IMR-90 (cell line): ENCODE data around the gene AHI1. TPM values are rescaled to one million over a fixed set of nuclear protein-coding genes. Genes with fewer than 3 reads are reported as not detected.

Experiments
- ATAC-seq: fragments of 200-7000 bp; cut with Tn5 transposase; 2 replicates; pipeline ENCODE4 v1.9.1; 2020; ENCODE audit warnings: low read depth, mild to moderate bottlenecking, moderate library complexity
- BruUV-seq: library from RNA; stranded (reverse); fragments of 400-500 nt; replicated peaks from 2 replicates; lab custom pipeline; 2021; lab: Mats Ljungman, UMichigan
- CTCF ChIA-PET: fragments of 300-600 bp; formaldehyde crosslinking; extraction: SDS; loops from one replicate; lab custom pipeline; 2021; ENCODE audit warnings: antibody characterized with exemption; lab: Yijun Ruan, JAX
- POLR2A ChIA-PET: fragments of 300-600 bp; sonication (Branson Sonifier 250); formaldehyde crosslinking; loops from one replicate; lab custom pipeline; 2022; ENCODE audit warnings: antibody characterized with exemption; ENCODE audit not compliant: unreplicated experiment; lab: Charles Lee
- DNase-seq: peaks from one replicate; pipeline ENCODE4 v3.0.0; 2013
- H2AFZ ChIP-seq: replicated peaks from 2 replicates; pipeline ENCODE3; 2013; ENCODE audit warnings: low read length, mild to moderate bottlenecking; ENCODE audit not compliant: poor library complexity
- H2AK5ac ChIP-seq: 2 replicates; pipeline ENCODE4 v1.6.1; 2013; ENCODE audit warnings: low read depth, low read length, inconsistent platforms
- H2AK9ac ChIP-seq: replicated peaks from 2 replicates; pipeline ENCODE3; 2013; ENCODE audit warnings: mild to moderate bottlenecking, low read depth, low read length, moderate library complexity; ENCODE audit not compliant: poor library complexity
- H2BK120ac ChIP-seq: 2 replicates; pipeline ENCODE4 v1.6.1; 2013; ENCODE audit warnings: low read depth, low read length, inconsistent platforms
- H2BK15ac ChIP-seq: 3 replicates; pipeline ENCODE4 v1.6.1; 2013; ENCODE audit warnings: low read depth, low read length, inconsistent platforms
- H2BK20ac ChIP-seq: 2 replicates; pipeline ENCODE4 v1.6.1; 2013; ENCODE audit warnings: low read depth, mild to moderate bottlenecking, inconsistent platforms, low read length, moderate library complexity
- H2BK5ac ChIP-seq: 2 replicates; pipeline ENCODE4 v1.6.1; 2013; ENCODE audit warnings: mild to moderate bottlenecking, low read depth, low read length, inconsistent platforms; ENCODE audit not compliant: poor library complexity, severe bottlenecking
- H3K14ac ChIP-seq: replicated peaks from 2 replicates; pipeline ENCODE4 v1.6.1; 2013; ENCODE audit warnings: low read depth, low read length, inconsistent platforms
- H3K18ac ChIP-seq: 2 replicates; pipeline ENCODE4 v1.6.1; 2013; ENCODE audit warnings: low read depth, low read length, control low read depth
- H3K23ac ChIP-seq: 2 replicates; pipeline ENCODE4 v1.6.1; 2013; ENCODE audit warnings: low read depth, low read length, inconsistent platforms
- H3K27ac ChIP-seq: 2 replicates; pipeline ENCODE4 v1.5.1; 2013; ENCODE audit warnings: mild to moderate bottlenecking, control low read depth, low read length; ENCODE audit not compliant: insufficient read depth
- H3K27me3 ChIP-seq: 2 replicates; pipeline ENCODE4 v1.6.1; 2013; ENCODE audit warnings: low read length; ENCODE audit not compliant: control insufficient read depth, insufficient read depth
- H3K36me3 ChIP-seq: 2 replicates; pipeline ENCODE4 v1.6.1; 2013; ENCODE audit warnings: low read length, mixed read lengths; ENCODE audit not compliant: control insufficient read depth, insufficient read depth
- H3K4ac ChIP-seq: 2 replicates; pipeline ENCODE4 v1.6.1; 2013; ENCODE audit warnings: low read depth, low read length, inconsistent platforms
- H3K4me1 ChIP-seq: 2 replicates; pipeline ENCODE4 v1.6.1; 2013; ENCODE audit warnings: low read length, mixed read lengths; ENCODE audit not compliant: control insufficient read depth, insufficient read depth
- H3K4me2 ChIP-seq: 2 replicates; pipeline ENCODE4 v1.6.1; 2013; ENCODE audit warnings: low read depth, mild to moderate bottlenecking, control low read depth, low read length, moderate library complexity
- H3K4me3 ChIP-seq: 2 replicates; pipeline ENCODE4 v1.5.1; 2013; ENCODE audit warnings: low read depth, mild to moderate bottlenecking, control low read depth, low read length, moderate library complexity; ENCODE audit not compliant: insufficient read depth
- H3K56ac ChIP-seq: 2 replicates; pipeline ENCODE4 v1.6.1; 2013; ENCODE audit warnings: low read length, inconsistent platforms; ENCODE audit not compliant: insufficient read depth; ENCODE audit errors: extremely low read depth
- H3K79me1 ChIP-seq, 2 experiments: 2 replicates each; pipeline ENCODE4 v1.6.1; 2013; ENCODE audit warnings: low read length in 2 of 2, inconsistent platforms in 1 of 2, low read depth in 1 of 2
- H3K9ac ChIP-seq: 2 replicates; pipeline ENCODE4 v1.6.1; 2013; ENCODE audit warnings: low read depth, low read length, control low read depth
- H3K9me1 ChIP-seq: 2 replicates; pipeline ENCODE4 v1.6.1; 2013; ENCODE audit warnings: low read length, inconsistent platforms; ENCODE audit not compliant: insufficient read depth
- H3K9me3 ChIP-seq: 2 replicates; pipeline ENCODE4 v1.6.1; 2013; ENCODE audit warnings: low read length; ENCODE audit not compliant: control insufficient read depth, insufficient read depth
- H4K20me1 ChIP-seq: 2 replicates; pipeline ENCODE4 v1.6.1; 2013; ENCODE audit warnings: low read length, inconsistent platforms; ENCODE audit not compliant: insufficient read depth
- H4K5ac ChIP-seq: 2 replicates; pipeline ENCODE4 v1.6.1; 2013; ENCODE audit warnings: mild to moderate bottlenecking, low read depth, low read length, control low read depth
- H4K8ac ChIP-seq, 2 experiments: 2 replicates each; pipeline ENCODE4 v1.6.1; 2013; ENCODE audit warnings: low read depth in 2 of 2, low read length in 2 of 2, control low read depth in 1 of 2, inconsistent platforms in 1 of 2
- H4K91ac ChIP-seq: 2 replicates; pipeline ENCODE4 v1.6.1; 2013; ENCODE audit warnings: low read depth, low read length, inconsistent platforms; ENCODE audit not compliant: insufficient read depth
- BHLHE40 ChIP-seq: fragments of 150-350 bp; IDR thresholded peaks from 2 replicates; pipeline ENCODE4 v1.6.1; 2016; ENCODE audit warnings: mild to moderate bottlenecking, low read depth, low read length
- CEBPB ChIP-seq: IDR thresholded peaks from 2 replicates; pipeline ENCODE4 v1.6.1; 2012; ENCODE audit warnings: low read depth, low read length, improper control_type of control experiment
- CHD1 ChIP-seq: IDR thresholded peaks from 2 replicates; pipeline ENCODE4 v1.6.1; 2012; ENCODE audit warnings: low read depth, low read length, improper control_type of control experiment
- ELK1 ChIP-seq: fragments of 150-350 bp; IDR thresholded peaks from 2 replicates; pipeline ENCODE4 v1.6.1; 2016; ENCODE audit warnings: low read depth, mild to moderate bottlenecking, low read length, moderate library complexity, borderline replicate concordance
- FOS ChIP-seq: fragments of 150-350 bp; IDR thresholded peaks from 2 replicates; pipeline ENCODE4 v1.6.1; 2016; ENCODE audit warnings: low read depth, low read length
- MAFK ChIP-seq: IDR thresholded peaks from 2 replicates; pipeline ENCODE4 v1.6.1; 2012; ENCODE audit warnings: low read depth, low read length, improper control_type of control experiment
- MAZ ChIP-seq: IDR thresholded peaks from 2 replicates; pipeline ENCODE4 v1.6.1; 2012; ENCODE audit warnings: low read depth, mild to moderate bottlenecking, low read length, improper control_type of control experiment, moderate library complexity, borderline replicate concordance
- MXI1 ChIP-seq: IDR thresholded peaks from 2 replicates; pipeline ENCODE4 v1.6.1; 2012; ENCODE audit warnings: low read depth, mild to moderate bottlenecking, low read length, moderate library complexity, borderline replicate concordance
- NFE2L2 ChIP-seq: fragments of 150-350 bp; IDR thresholded peaks from 2 replicates; pipeline ENCODE4 v1.6.1; 2016; ENCODE audit warnings: low read depth, mild to moderate bottlenecking, low read length
- POLR2A ChIP-seq: IDR thresholded peaks from 2 replicates; pipeline ENCODE4 v1.6.1; 2012; ENCODE audit warnings: mild to moderate bottlenecking, low read depth, low read length
- RAD21 ChIP-seq: IDR thresholded peaks from 2 replicates; pipeline ENCODE4 v1.6.1; 2012; ENCODE audit warnings: low read length, improper control_type of control experiment
- RCOR1 ChIP-seq: IDR thresholded peaks from 2 replicates; pipeline ENCODE4 v1.6.1; 2012; ENCODE audit warnings: mild to moderate bottlenecking, low read length, improper control_type of control experiment; ENCODE audit not compliant: insufficient replicate concordance
- RFX5 ChIP-seq: IDR thresholded peaks from 2 replicates; pipeline ENCODE4 v1.8.0; 2012; ENCODE audit warnings: low read depth, mild to moderate bottlenecking, low read length, moderate library complexity
- SMC3 ChIP-seq: fragments of 150-350 bp; IDR thresholded peaks from 2 replicates; pipeline ENCODE4 v1.6.1; 2016; ENCODE audit warnings: low read depth, mild to moderate bottlenecking, antibody characterized with exemption, low read length, moderate library complexity
- WGBS, 2 experiments: methylation state at CpG; one replicate each; pipeline versions ENCODE4 v1.1.5 to v1.1.7; 2013; ENCODE audit warnings: missing lambda C conversion rate in 2 of 2; ENCODE audit not compliant: insufficient read length in 1 of 2; ENCODE audit errors: extremely low coverage in 2 of 2; 5-methylcytosine and 5-hydroxymethylcytosine counted together
- dilution Hi-C: fragments of 300-500 bp; cut with HindIII; formaldehyde crosslinking; loops from one replicate; pipeline ENCODE4 v1.14.3; 2018; ENCODE audit warnings: low sequenced_read_pairs; ENCODE audit not compliant: unreplicated experiment
- in situ Hi-C: fragments of 300-500 bp; cut with MboI; formaldehyde crosslinking; loops from 3 replicates; pipeline ENCODE4 v1.14.3; 2019; ENCODE audit warnings: low sequenced_read_pairs, inconsistent platforms, mixed read lengths
- intact Hi-C: fragments of 100-400 bp; cut with micrococcal nuclease; formaldehyde crosslinking; loops from 2 replicates; pipeline ENCODE4 v1.10.0; 2022
- polyA plus RNA-seq, 3 experiments: library from polyadenylated mRNA; depleted of rRNA; stranded (reverse); fragments of >200 nt; gene quantifications; 2 replicates each; pipeline ENCODE4 v1.2.3, GENCODE V29; 2012; ENCODE audit warnings: low replicate concordance in 1 of 3
- total RNA-seq: library from RNA; depleted of rRNA; stranded (reverse); fragments of >200 nt; gene quantifications from 2 replicates; pipeline ENCODE4 v1.2.3, GENCODE V29; 2012
- TF ChIP-seq, protein P1 (sequence below): conservative IDR thresholded peaks from 2 replicates; pipeline ENCODE4 v1.5.1; 2012; ENCODE audit warnings: mild to moderate bottlenecking, low read depth, low read length, improper control_type of control experiment
- TF ChIP-seq, protein P2 (sequence below): fragments of 150-350 bp; IDR thresholded peaks from 2 replicates; pipeline ENCODE4 v1.6.1; 2017; ENCODE audit warnings: mild to moderate bottlenecking, antibody characterized with exemption, low read length, low read depth

AHI1 gene
- total and polyA plus RNA-seq, 2 of the 4 experiments (the other 2 are of a cell fraction) = 9.5 to 19.4 TPM

DNA sequence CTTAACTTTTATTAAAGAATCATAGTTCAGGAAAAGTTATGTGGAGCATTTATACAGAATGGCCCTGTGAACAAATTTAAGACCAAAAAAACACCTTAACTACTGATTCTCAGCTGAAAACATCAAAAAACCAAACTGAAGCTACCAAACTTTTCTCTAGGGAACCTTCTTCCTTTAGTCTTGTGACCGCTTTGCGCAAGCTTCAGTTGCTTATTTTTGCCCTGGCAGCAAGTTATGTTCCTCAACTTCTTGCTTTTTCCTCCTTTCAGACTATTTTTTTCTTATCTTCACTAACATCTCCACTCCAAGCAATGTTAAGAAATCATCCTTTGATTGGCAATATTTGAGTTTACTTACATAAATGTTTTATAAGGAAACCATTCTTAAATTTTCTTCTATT, 216.3 kb downstream of the AHI1 start:
- intact Hi-C loops = no loop called here
- Histone ChIP-seq H2BK15ac (no peak overlapping the region), H2BK20ac (no peak overlapping the region), H4K20me1 (no peaks in the 10 kb centered on the region), H2AK5ac (no peak overlapping the region), H3K23ac (no peak overlapping the region), H3K4me3 (no peak overlapping the region), H4K91ac (no peak overlapping the region), H3K27ac (no peak overlapping the region), H3K9me3 (no peaks in the 10 kb centered on the region), H4K5ac (no peak overlapping the region), H2AK9ac (no peak overlapping the region), H3K27me3 (no peaks in the 10 kb centered on the region), H3K9ac (no peak overlapping the region), H3K9me1 (no peaks in the 10 kb centered on the region), H3K14ac (no peak overlapping the region), H3K4me2 (no peak overlapping the region), H2AFZ (no peak overlapping the region), H3K56ac (no peak overlapping the region), H2BK5ac (no peak overlapping the region), H3K18ac (no peak overlapping the region), H2BK120ac (no peak overlapping the region), H3K79me1 (no peaks in the 10 kb centered on the region), H3K4ac (no peak overlapping the region), H4K8ac (no peak overlapping the region), H3K36me3 (no peaks in the 10 kb centered on the region), H3K4me1 (no peaks in the 10 kb centered on the region)
- ChIA-PET CTCF (no interaction called here), POLR2A (no interaction called here)
- TF ChIP-seq, protein P1, sequence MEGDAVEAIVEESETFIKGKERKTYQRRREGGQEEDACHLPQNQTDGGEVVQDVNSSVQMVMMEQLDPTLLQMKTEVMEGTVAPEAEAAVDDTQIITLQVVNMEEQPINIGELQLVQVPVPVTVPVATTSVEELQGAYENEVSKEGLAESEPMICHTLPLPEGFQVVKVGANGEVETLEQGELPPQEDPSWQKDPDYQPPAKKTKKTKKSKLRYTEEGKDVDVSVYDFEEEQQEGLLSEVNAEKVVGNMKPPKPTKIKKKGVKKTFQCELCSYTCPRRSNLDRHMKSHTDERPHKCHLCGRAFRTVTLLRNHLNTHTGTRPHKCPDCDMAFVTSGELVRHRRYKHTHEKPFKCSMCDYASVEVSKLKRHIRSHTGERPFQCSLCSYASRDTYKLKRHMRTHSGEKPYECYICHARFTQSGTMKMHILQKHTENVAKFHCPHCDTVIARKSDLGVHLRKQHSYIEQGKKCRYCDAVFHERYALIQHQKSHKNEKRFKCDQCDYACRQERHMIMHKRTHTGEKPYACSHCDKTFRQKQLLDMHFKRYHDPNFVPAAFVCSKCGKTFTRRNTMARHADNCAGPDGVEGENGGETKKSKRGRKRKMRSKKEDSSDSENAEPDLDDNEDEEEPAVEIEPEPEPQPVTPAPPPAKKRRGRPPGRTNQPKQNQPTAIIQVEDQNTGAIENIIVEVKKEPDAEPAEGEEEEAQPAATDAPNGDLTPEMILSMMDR = no peak
- TF ChIP-seq CEBPB (no peak), SMC3 (no peak), MXI1 (no peak), NFE2L2 (no peak), RCOR1 (no peak), POLR2A (no peak), FOS (no peak), ELK1 (no peak), RAD21 (no peak), MAZ (no peak), BHLHE40 (no peak), MAFK (no peak), RFX5 (no peak), CHD1 (no peak)
- TF ChIP-seq, protein P2, sequence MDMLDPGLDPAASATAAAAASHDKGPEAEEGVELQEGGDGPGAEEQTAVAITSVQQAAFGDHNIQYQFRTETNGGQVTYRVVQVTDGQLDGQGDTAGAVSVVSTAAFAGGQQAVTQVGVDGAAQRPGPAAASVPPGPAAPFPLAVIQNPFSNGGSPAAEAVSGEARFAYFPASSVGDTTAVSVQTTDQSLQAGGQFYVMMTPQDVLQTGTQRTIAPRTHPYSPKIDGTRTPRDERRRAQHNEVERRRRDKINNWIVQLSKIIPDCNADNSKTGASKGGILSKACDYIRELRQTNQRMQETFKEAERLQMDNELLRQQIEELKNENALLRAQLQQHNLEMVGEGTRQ = no peak
- DNase-seq (no peak), ATAC-seq (no peak)
- dilution Hi-C loops = no loop called here
- BruUV-seq = no TSS peak
- in situ Hi-C loops = no loop called here
- no CpG with 5 or more reads among the region's 2 CpGs for WGBS, 2 experiments
